Colonic mucosa (tissue), 4 donors: ENCODE data around the gene NUAK1. TPM values are rescaled to one million over a fixed set of nuclear protein-coding genes. Genes with fewer than 3 reads are reported as not detected.

Experiments used
- DNase-seq: peaks from one replicate; pipeline ENCODE4 v3.0.0-alpha.2; 2020
- H3K27ac ChIP-seq: fragments of 200-600 bp; one replicate; pipeline ENCODE4 v1.8.0; 2021
- H3K27me3 ChIP-seq: fragments of 200-600 bp; one replicate; pipeline ENCODE4 v1.8.0; 2021
- H3K36me3 ChIP-seq: fragments of 200-600 bp; one replicate; pipeline ENCODE4 v1.8.0; 2021
- H3K4me1 ChIP-seq: fragments of 200-600 bp; one replicate; pipeline ENCODE4 v1.8.0; 2021; ENCODE audit warnings: mild to moderate bottlenecking
- H3K4me3 ChIP-seq: fragments of 200-600 bp; one replicate; pipeline ENCODE4 v1.8.0; 2021
- H3K9ac ChIP-seq, 2 donors: one replicate each; pipeline ENCODE4 v1.7.0; 2013; ENCODE audit warnings: control low read depth in 2 of 2, low read depth in 2 of 2, low read length in 2 of 2
- H3K9me3 ChIP-seq: fragments of 200-600 bp; one replicate; pipeline ENCODE4 v1.8.0; 2021
- CTCF ChIP-seq: fragments of 200-600 bp; IDR thresholded peaks from one replicate; pipeline ENCODE4 v1.8.0; 2022; ENCODE audit warnings: antibody characterized with exemption, mild to moderate bottlenecking
- intact Hi-C: fragments of 100-400 bp; cut with DNase I; formaldehyde crosslinking; loops from one replicate; pipeline ENCODE4 v1.14.1; 2022
- total RNA-seq, 2 donors: library from RNA; stranded (reverse); fragmentation: NEBNext Ultra II Directional in 1 of 2; extraction: Animal tissue kit (Norgen Biotek cat#: 25700) in 1 of 2; gene quantifications; one replicate each; pipeline ENCODE4 v1.2.1, GENCODE V29; 2021
- donor health status: healthy.
- donor health status: DM: no; HTN: no; CAD: no.
- donor health status: DM: no; HTN: no; CAD: no.

NUAK1 gene
- total RNA-seq, 2 donors from 2014 or later = 2.2 to 3.7 TPM

GRCh38 chr12:106074361-106074705, 64.4 kb downstream of the NUAK1 start:
- H3K9ac ChIP-seq = no peak overlapping the region
- H3K27me3 ChIP-seq = no peaks in the 10 kb centered on the region
- intact Hi-C loops = no loop called here
- no peak for DNase-seq
- H3K27ac ChIP-seq = no peak overlapping the region
- no peak for TF ChIP-seq CTCF
- H3K9me3 ChIP-seq = no peaks in the 10 kb centered on the region
- no peaks in the 10 kb centered on the region for H3K36me3 ChIP-seq
- no peak overlapping the region for H3K4me3 ChIP-seq
- no peaks in the 10 kb centered on the region for H3K4me1 ChIP-seq

DNA sequence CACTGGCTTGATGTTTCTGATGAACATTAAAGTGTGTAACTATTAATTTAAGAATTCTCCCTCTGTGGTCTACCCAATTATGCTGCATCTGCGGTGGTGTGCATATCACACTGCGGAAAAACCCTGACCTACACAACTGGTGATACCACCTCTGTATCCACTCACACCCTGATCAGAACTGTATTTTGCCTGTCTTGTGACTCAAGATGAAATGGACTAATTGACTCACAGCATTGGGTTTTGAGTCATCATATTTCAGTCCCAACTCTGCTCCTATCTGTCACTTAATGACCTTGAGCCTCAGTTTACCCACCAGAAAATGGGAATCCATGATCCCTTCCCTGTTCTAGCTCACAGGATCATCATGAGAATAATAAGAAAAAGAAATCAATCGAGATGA, 65.6 kb downstream of the NUAK1 start:
- Histone ChIP-seq H3K36me3 (no peaks in the 10 kb centered on the region), H3K4me1 (no peaks in the 10 kb centered on the region), H3K27me3 (no peaks in the 10 kb centered on the region), H3K9me3 (no peaks in the 10 kb centered on the region), H3K27ac (no peak overlapping the region), H3K9ac (no peak overlapping the region), H3K4me3 (no peak overlapping the region)
- no peak for DNase-seq
- no peak for TF ChIP-seq CTCF
- intact Hi-C loops = no loop called here

DNA sequence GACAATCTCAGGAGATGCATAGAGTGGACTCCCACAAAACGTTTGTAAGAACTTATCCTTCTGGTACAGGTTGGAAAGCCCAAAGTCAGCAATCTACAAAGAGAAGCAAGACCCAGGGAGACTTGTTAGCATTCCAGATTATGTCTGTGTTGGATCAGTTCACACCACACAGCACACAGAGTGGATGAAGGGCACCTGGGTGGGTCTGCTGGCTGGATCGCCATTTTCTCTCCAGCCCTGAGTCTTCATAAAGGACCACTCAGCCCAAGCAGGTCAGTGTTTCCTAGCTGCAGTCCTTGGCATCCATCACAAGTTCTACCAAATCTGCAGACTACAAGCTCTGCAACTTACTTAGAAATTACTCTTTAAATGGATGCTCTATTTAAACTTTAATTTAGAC, 66.0 kb downstream of the NUAK1 start:
- no peaks in the 10 kb centered on the region for H3K9me3 ChIP-seq
- H3K27ac ChIP-seq = no peak overlapping the region
- intact Hi-C loops = no loop called here
- H3K36me3 ChIP-seq = no peaks in the 10 kb centered on the region
- H3K27me3 ChIP-seq = no peaks in the 10 kb centered on the region
- DNase-seq = no peak
- no peak overlapping the region for H3K9ac ChIP-seq
- TF ChIP-seq CTCF = no peak
- no peaks in the 10 kb centered on the region for H3K4me1 ChIP-seq
- no peak overlapping the region for H3K4me3 ChIP-seq

- no peak overlapping the region for H3K9ac ChIP-seq
- H3K4me3 ChIP-seq = no peak overlapping the region
- no peaks in the 10 kb centered on the region for H3K9me3 ChIP-seq
- H3K27me3 ChIP-seq = no peaks in the 10 kb centered on the region
- no peak for TF ChIP-seq CTCF
- H3K27ac ChIP-seq = no peak overlapping the region
- H3K4me1 ChIP-seq = no peaks in the 10 kb centered on the region
- H3K36me3 ChIP-seq = no peaks in the 10 kb centered on the region
- intact Hi-C loops = no loop called here
- no peak for DNase-seq
Measured at GRCh38 chr12:106071686-106072085, 67.1 kb downstream of the NUAK1 start.

DNA sequence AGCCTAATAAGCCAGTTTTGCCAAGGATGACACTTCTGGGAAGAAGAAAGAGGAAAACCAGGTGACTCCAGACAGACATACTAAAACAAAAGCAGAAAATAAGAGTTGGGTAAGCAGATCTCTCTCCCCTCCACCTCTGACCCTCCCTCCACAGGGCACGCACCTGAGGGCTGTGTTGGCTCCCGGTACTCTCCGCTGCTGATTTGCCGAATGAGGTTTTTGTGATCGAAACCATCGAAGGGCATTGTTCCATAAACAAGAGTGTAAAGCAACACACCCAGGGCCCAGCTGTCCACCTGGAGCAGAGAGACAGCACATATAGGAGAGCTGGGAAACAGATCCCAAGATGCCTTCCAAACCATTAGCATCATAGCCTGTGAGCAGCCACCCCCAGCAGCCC, 68.1 kb downstream of the NUAK1 start:
- H3K36me3 ChIP-seq = no peaks in the 10 kb centered on the region
- no peak overlapping the region for H3K9ac ChIP-seq
- no peak for TF ChIP-seq CTCF
- H3K27me3 ChIP-seq = no peaks in the 10 kb centered on the region
- no peak for DNase-seq
- H3K27ac ChIP-seq = no peak overlapping the region
- no peaks in the 10 kb centered on the region for H3K4me1 ChIP-seq
- intact Hi-C loops = no loop called here
- H3K9me3 ChIP-seq = no peaks in the 10 kb centered on the region
- no peak overlapping the region for H3K4me3 ChIP-seq

GRCh38 chr12:106070147-106070546, 68.6 kb downstream of the NUAK1 start:
- H3K36me3 ChIP-seq = no peaks in the 10 kb centered on the region
- no peak for TF ChIP-seq CTCF
- intact Hi-C loops = no loop called here
- no peaks in the 10 kb centered on the region for H3K9me3 ChIP-seq
- H3K27me3 ChIP-seq = no peaks in the 10 kb centered on the region
- H3K9ac ChIP-seq = no peak overlapping the region
- H3K27ac ChIP-seq = no peak overlapping the region
- no peak overlapping the region for H3K4me3 ChIP-seq
- no peaks in the 10 kb centered on the region for H3K4me1 ChIP-seq
- DNase-seq = no peak
